Neutrophil (primary cell): ENCODE measurements around the gene TAS2R1.

Experiments used
- H3K27ac ChIP-seq: fragments of 200-600 bp; sonication (generic); 2 replicates; pipeline ENCODE4 v1.5.1; 2016; ENCODE audit warnings: mild to moderate bottlenecking, moderate library complexity
- H3K27me3 ChIP-seq: fragments of 200-600 bp; sonication (generic); 2 replicates; pipeline ENCODE4 v1.6.0; 2016; ENCODE audit warnings: mild to moderate bottlenecking
- H3K36me3 ChIP-seq: fragments of 200-600 bp; sonication (generic); 2 replicates; pipeline ENCODE4 v1.5.1; 2017
- H3K4me1 ChIP-seq, 2 experiments: fragments of 200-600 bp in 1 of 2; sonication (generic) in 1 of 2; 1 replicate in 1 of 2; 2 replicates in 1 of 2; pipeline versions ENCODE4 v1.5.1 to v1.6.1; 2013 to 2016; ENCODE audit warnings: low read depth in 1 of 2, low read length in 1 of 2, mild to moderate bottlenecking in 1 of 2, moderate library complexity in 1 of 2; ENCODE audit not compliant: control insufficient read depth in 1 of 2, insufficient read depth in 1 of 2
- H3K4me3 ChIP-seq, 2 experiments: fragments of 200-600 bp in 1 of 2; sonication (generic) in 1 of 2; 1 replicate in 1 of 2; 2 replicates in 1 of 2; pipeline ENCODE4 v1.5.1; 2013 to 2016; ENCODE audit warnings: low read depth in 1 of 2, low read length in 1 of 2, mild to moderate bottlenecking in 1 of 2, moderate library complexity in 1 of 2
- H3K9me3 ChIP-seq: fragments of 200-600 bp; sonication (generic); 2 replicates; pipeline ENCODE4 v1.5.1; 2016
- TF ChIP-seq, protein P1 (sequence below): fragments of 200-600 bp; sonication (generic); IDR thresholded peaks from 2 replicates; pipeline ENCODE4 v1.5.1; 2016; ENCODE audit warnings: antibody characterized with exemption

Gene TAS2R1

DNA sequence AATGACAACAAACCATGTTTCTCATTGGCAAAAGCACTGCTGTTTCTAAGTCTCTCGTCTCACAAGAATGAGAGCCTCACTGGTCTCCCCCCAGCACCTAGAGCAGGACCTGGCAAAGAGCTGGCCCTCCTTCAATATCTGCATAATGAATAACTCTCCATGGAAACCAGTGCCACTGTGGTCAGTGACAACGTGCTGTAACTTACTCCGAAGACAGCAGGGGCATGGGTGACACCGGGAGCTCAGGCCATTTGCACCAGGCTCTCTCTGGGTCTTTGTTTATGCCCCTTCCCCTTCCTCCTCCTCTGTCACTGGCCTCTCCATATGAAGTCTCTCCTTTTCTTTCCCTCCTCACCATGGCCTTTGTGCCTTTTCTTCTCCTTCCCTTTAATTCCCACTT is 33.3 kb downstream of the TAS2R1 start:
- Histone ChIP-seq H3K27ac (no peak overlapping the region), H3K4me1 (no peaks in the 10 kb centered on the region)
- TF ChIP-seq, protein P1, sequence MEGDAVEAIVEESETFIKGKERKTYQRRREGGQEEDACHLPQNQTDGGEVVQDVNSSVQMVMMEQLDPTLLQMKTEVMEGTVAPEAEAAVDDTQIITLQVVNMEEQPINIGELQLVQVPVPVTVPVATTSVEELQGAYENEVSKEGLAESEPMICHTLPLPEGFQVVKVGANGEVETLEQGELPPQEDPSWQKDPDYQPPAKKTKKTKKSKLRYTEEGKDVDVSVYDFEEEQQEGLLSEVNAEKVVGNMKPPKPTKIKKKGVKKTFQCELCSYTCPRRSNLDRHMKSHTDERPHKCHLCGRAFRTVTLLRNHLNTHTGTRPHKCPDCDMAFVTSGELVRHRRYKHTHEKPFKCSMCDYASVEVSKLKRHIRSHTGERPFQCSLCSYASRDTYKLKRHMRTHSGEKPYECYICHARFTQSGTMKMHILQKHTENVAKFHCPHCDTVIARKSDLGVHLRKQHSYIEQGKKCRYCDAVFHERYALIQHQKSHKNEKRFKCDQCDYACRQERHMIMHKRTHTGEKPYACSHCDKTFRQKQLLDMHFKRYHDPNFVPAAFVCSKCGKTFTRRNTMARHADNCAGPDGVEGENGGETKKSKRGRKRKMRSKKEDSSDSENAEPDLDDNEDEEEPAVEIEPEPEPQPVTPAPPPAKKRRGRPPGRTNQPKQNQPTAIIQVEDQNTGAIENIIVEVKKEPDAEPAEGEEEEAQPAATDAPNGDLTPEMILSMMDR = no peak

DNA sequence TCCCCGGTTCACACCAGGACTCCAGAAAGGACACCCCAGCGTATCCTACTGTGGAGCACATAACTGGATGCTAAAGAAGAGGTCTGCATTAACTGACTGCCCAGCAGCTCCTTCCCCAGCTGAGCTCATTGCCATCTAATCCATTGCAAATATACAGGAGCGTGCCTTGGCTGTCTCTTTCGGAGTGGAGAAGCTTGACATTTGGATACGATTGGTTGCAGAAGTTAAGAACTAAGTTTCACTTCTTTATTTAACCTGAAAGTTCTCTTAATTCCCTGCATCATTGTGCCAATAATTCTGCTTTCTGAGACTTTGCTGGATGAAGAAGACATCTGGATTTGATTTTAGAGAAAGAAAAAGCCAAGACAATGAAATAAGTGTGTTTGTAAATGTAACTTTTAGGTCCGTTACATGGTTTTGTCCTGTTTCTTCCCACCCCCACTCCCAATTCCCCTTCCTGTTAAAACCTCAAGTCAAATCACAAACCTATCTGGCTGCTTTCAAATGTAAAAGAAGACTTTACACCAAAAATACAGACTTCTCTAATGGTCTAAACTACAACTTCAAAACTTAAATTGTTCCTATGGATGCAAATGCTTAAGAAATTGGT is 33.9 kb downstream of the TAS2R1 start:
- no peaks in the 10 kb centered on the region for H3K9me3 ChIP-seq
- TF ChIP-seq, protein P1 = no peak
- H3K4me3 ChIP-seq = no peak overlapping the region
- no peaks in the 10 kb centered on the region for H3K36me3 ChIP-seq
- H3K4me1 ChIP-seq = no peaks in the 10 kb centered on the region
- H3K27ac ChIP-seq = no peak overlapping the region
- no peaks in the 10 kb centered on the region for H3K27me3 ChIP-seq

More for the DNA sequence above, 33.3 kb downstream of the TAS2R1 start:
- Histone ChIP-seq H3K9me3 (no peaks in the 10 kb centered on the region), H3K27me3 (no peaks in the 10 kb centered on the region), H3K4me3 (no peak overlapping the region), H3K36me3 (no peaks in the 10 kb centered on the region)

DNA sequence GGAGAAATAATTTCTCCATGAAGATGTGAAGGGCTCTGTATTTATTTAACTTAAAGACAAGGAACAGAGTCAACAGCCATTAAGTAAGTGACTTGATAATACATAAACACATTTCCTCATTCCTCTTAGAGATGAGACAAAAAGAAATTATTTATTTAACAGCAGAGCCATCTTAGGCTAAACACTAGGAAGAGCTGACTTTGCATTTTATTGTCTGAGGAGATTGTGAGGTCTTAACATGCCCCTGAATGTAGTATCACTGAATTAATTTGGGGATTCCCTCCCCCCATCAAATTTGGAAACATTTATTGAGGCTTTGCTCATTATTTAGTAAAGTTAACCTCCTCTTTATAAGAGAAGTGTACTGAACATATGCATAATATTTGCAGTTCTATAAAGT is 35.2 kb downstream of the TAS2R1 start:
- Histone ChIP-seq H3K4me1 (no peaks in the 10 kb centered on the region), H3K27ac (no peak overlapping the region), H3K36me3 (no peaks in the 10 kb centered on the region), H3K4me3 (no peak overlapping the region), H3K27me3 (no peaks in the 10 kb centered on the region), H3K9me3 (no peaks in the 10 kb centered on the region)
- TF ChIP-seq, protein P1 = no peak

DNA sequence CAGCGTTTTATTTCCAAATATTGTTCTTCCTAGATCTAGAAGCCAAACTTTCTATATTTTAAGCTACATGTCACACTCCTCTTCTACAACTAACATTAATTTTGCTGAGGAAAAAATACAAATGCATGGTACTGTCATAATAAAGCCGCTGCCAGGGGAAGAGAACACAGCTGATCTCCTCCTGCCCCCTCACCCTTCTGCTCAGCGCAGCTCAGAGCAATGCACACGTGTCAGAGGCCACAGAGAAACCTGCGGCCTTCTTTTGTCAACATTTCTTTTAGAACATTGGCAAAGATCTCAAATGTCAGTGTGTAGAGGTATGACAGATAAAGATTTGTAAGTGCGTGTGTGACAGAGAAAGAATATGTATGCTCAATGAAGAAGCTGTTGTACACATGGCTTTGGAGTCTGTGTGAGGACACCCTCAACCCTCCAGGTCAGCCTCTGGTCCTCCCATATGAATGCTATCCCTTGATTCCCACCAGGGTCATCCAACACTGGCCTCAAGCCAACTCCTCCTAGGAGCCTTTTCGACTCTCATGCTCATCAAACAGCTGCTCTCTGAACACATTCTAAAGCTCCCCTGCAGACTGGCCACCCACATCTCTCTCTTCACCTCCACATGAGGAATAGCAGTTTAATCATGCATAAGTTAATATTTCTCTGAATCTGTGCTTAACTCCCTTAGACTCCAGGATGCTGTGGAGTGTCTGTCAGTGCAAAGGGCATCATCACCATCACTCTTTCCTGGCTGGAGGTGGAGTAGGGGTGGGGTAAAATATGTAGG is 40.9 kb downstream of the TAS2R1 start:
- Histone ChIP-seq H3K36me3 (no peaks in the 10 kb centered on the region), H3K27ac (no peak overlapping the region), H3K4me3 (no peak overlapping the region), H3K27me3 (no peaks in the 10 kb centered on the region), H3K9me3 (no peaks in the 10 kb centered on the region), H3K4me1 (no peaks in the 10 kb centered on the region)
- TF ChIP-seq, protein P1 = no peak

DNA sequence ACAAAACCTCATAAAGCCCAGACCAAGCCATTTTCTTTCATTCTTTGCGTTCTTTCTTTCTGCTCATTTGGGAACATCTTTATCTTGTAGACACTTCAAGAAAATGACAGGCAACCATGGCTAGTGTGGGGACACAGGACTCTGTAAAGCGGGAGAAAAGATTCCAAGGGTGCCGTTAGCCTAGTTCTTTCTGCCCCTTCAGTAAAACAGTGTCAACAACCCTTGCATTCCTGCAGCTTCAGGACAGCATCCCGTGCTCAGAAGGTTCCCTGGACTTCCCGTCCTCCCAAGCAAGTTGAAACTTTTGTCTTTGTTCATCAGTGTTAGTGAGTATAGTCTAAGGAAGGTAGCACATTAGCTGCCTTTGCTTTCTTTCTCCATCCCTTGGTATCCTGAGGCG is 41.9 kb downstream of the TAS2R1 start:
- H3K9me3 ChIP-seq = no peaks in the 10 kb centered on the region
- no peak overlapping the region for H3K27ac ChIP-seq
- TF ChIP-seq, protein P1 = no peak

More for the DNA sequence above, 41.9 kb downstream of the TAS2R1 start:
- Histone ChIP-seq H3K4me1 (no peaks in the 10 kb centered on the region), H3K27me3 (no peaks in the 10 kb centered on the region), H3K4me3 (no peak overlapping the region), H3K36me3 (no peaks in the 10 kb centered on the region)
